GM12864 (cell line): ENCODE results near the gene CRTAC1.

Experiments
- DNase-seq: peaks from one replicate; pipeline ENCODE4 v3.0.0-alpha.2; 2011; ENCODE audit warnings: low read depth
- H3K4me3 ChIP-seq: 2 replicates; pipeline ENCODE4 v1.5.1; 2011; ENCODE audit warnings: mild to moderate bottlenecking, low read depth, low read length, control low read depth
- CTCF ChIP-seq: IDR thresholded peaks from 2 replicates; pipeline ENCODE4 v1.5.1; 2011; ENCODE audit warnings: low read depth, mild to moderate bottlenecking, moderate library complexity, low read length, control low read depth, inconsistent platforms; ENCODE audit errors: missing control alignments

The CRTAC1 gene

GRCh38 chr10:98006266-98006665, 24.2 kb downstream of the CRTAC1 start:
- H3K4me3 ChIP-seq, result no peak overlapping the region
- DNase-seq, result no peak
- no peak for TF ChIP-seq CTCF

- no peak for DNase-seq
- no peak for TF ChIP-seq CTCF
- no peak overlapping the region for H3K4me3 ChIP-seq
These were observed 28.7 kb downstream of the CRTAC1 start for GRCh38 chr10:98001736-98002135.

GRCh38 chr10:98000346-98000745, 30.1 kb downstream of the CRTAC1 start:
- no peak overlapping the region for H3K4me3 ChIP-seq
- TF ChIP-seq CTCF, result no peak
- no peak for DNase-seq

- no peak for DNase-seq
- no peak overlapping the region for H3K4me3 ChIP-seq
- TF ChIP-seq CTCF, result no peak
These were observed 30.5 kb downstream of the CRTAC1 start for GRCh38 chr10:97999923-98000248.

GRCh38 chr10:97999066-97999922, 31.1 kb downstream of the CRTAC1 start:
- no peak for DNase-seq
- no peak overlapping the region for H3K4me3 ChIP-seq
- no peak for TF ChIP-seq CTCF

GRCh38 chr10:97991871-97992270, 38.5 kb downstream of the CRTAC1 start:
- no peak for TF ChIP-seq CTCF
- H3K4me3 ChIP-seq, result no peak overlapping the region
- DNase-seq, result no peak

GRCh38 chr10:97981816-97982215, 48.6 kb downstream of the CRTAC1 start:
- no peak overlapping the region for H3K4me3 ChIP-seq
- DNase-seq, result no peak
- no peak for TF ChIP-seq CTCF
